MCF 10A (cell line): ENCODE results near the gene PLXNB3. TPM values are rescaled to one million over a fixed set of nuclear protein-coding genes. Genes with fewer than 3 reads are reported as not detected.
A peak's percentile ranks its signal among the peaks of the same experiment; 100 is the strongest.

ENCODE experiments used
- BruUV-seq: library from RNA; stranded (reverse); fragments of 400-500 nt; replicated peaks from 2 replicates; lab custom pipeline; 2021; lab: Mats Ljungman, UMichigan
- CTCF ChIA-PET: fragments of 300-600 bp; sonication (Branson Sonifier 250); formaldehyde crosslinking; extraction: SDS; loops from one replicate; lab custom pipeline; 2021; ENCODE audit warnings: antibody characterized with exemption, inconsistent platforms; lab: Yijun Ruan, JAX
- POLR2A ChIA-PET: fragments of 300-600, 350-650 bp; sonication (Branson Sonifier 250); formaldehyde crosslinking; extraction: SDS; loops from one replicate; lab custom pipeline; 2020; ENCODE audit warnings: antibody characterized with exemption, inconsistent platforms; lab: Yijun Ruan, JAX
- DNase-seq: peaks from one replicate; pipeline ENCODE4 v3.0.0-alpha.2; 2018; ENCODE audit not compliant: unreplicated experiment
- H3K27ac Mint-ChIP-seq: one replicate; pipeline ENCODE4 v1.8.0; 2022; ENCODE audit warnings: mild to moderate bottlenecking, low read depth, mixed read lengths; ENCODE audit not compliant: unreplicated experiment
- H3K27me3 Mint-ChIP-seq: one replicate; pipeline ENCODE4 v1.8.0; 2022; ENCODE audit warnings: mixed read lengths; ENCODE audit not compliant: insufficient read depth, unreplicated experiment
- H3K36me3 Mint-ChIP-seq: one replicate; pipeline ENCODE4 v1.8.0; 2022; ENCODE audit warnings: mild to moderate bottlenecking, moderate library complexity, mixed read lengths; ENCODE audit not compliant: insufficient read depth, unreplicated experiment
- H3K4me1 Mint-ChIP-seq: one replicate; pipeline ENCODE4 v1.8.0; 2022; ENCODE audit warnings: mixed read lengths; ENCODE audit not compliant: insufficient read depth, unreplicated experiment
- H3K4me3 Mint-ChIP-seq: one replicate; pipeline ENCODE4 v1.8.0; 2022; ENCODE audit warnings: mild to moderate bottlenecking, moderate library complexity, mixed read lengths; ENCODE audit not compliant: unreplicated experiment
- H3K9me3 Mint-ChIP-seq: one replicate; pipeline ENCODE4 v1.8.0; 2022; ENCODE audit warnings: mixed read lengths; ENCODE audit not compliant: unreplicated experiment
- intact Hi-C: fragments of 100-400 bp; cut with micrococcal nuclease; formaldehyde crosslinking; loops from 2 replicates; pipeline ENCODE4 v1.14.1; 2022
- total RNA-seq: library from RNA; stranded (reverse); gene quantifications from 2 replicates; pipeline ENCODE4 v1.2.3, GENCODE V29; 2022
- TF ChIP-seq, protein P1 (sequence below): fragments of 200-600 bp; IDR thresholded peaks from one replicate; pipeline ENCODE4 v1.8.0; 2022; ENCODE audit warnings: antibody characterized with exemption, mild to moderate bottlenecking; ENCODE audit not compliant: unreplicated experiment

The PLXNB3 gene
- total RNA-seq, 1 experiment from 2014 or later = 7.2 TPM

DNA sequence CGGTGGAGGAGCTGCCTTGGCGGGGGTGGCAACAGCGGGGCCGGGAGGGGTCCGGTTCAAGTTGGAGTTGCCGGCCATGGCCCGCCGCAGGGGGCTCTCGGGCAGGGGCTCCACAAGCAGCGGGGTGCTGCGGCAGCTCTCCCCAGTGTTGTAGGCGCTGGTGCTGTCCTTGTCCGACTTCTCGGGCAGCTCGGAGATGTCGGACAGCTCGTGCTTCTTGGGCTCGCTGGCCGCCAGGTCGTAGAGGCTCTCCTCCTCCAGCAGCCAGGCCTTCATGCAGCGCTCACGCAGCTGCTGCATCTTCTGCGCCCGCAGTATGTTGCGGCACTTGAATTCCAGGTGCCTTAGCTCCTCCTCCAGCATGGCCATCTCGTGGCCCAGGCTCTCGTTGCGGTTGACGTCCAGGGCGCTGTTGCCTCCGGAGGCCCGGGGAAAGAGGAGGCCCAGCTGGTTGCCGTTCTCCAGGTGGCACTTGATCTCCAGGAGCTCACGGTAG is 40.1 kb downstream of the PLXNB3 start:
- intact Hi-C loops = no loop called here
- H3K36me3 Mint-ChIP-seq = peaks cover 4% of the 10 kb centered on the region
- no peak for DNase-seq
- peaks cover 8% of the 10 kb centered on the region for H3K9me3 Mint-ChIP-seq
- H3K27ac Mint-ChIP-seq = no peak overlapping the region
- TF ChIP-seq, protein P1, sequence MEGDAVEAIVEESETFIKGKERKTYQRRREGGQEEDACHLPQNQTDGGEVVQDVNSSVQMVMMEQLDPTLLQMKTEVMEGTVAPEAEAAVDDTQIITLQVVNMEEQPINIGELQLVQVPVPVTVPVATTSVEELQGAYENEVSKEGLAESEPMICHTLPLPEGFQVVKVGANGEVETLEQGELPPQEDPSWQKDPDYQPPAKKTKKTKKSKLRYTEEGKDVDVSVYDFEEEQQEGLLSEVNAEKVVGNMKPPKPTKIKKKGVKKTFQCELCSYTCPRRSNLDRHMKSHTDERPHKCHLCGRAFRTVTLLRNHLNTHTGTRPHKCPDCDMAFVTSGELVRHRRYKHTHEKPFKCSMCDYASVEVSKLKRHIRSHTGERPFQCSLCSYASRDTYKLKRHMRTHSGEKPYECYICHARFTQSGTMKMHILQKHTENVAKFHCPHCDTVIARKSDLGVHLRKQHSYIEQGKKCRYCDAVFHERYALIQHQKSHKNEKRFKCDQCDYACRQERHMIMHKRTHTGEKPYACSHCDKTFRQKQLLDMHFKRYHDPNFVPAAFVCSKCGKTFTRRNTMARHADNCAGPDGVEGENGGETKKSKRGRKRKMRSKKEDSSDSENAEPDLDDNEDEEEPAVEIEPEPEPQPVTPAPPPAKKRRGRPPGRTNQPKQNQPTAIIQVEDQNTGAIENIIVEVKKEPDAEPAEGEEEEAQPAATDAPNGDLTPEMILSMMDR = no peak
- H3K27me3 Mint-ChIP-seq = no peaks in the 10 kb centered on the region
- no TSS peak for BruUV-seq
- CTCF ChIA-PET = interaction anchor here (0.7 kb wide), 1 partner anchor 156 kb away, joined by 4 read pairs; no protein-coding TSS in a partner anchor
- no peak overlapping the region for H3K4me3 Mint-ChIP-seq
- H3K4me1 Mint-ChIP-seq = no peaks in the 10 kb centered on the region
- POLR2A ChIA-PET = interaction anchor here (0.7 kb wide), 1 partner anchor 230 kb away, joined by 3 read pairs; no protein-coding TSS in a partner anchor

DNA sequence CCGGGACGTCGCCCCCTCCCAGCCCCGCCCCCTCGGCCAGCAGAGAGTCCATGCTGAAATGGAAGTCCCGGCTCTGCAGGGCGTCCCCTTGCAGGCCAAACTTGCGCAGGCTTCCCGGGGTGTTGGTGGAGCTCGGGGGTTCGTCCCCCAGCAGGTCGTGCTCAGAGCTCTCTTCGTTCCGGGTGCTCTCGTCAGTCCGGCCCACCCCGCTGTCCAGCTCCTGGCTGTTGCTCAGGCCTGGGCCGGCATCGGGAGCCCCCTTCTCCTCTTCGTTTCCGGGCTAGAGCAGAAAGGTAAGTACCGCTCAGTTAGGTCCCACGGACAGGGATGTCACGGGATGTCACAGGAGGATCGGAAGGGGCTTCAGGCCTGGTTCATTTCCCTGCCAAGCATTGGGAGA is 40.6 kb downstream of the PLXNB3 start:
- Mint-ChIP-seq H3K27ac (no peak overlapping the region), H3K36me3 (no peaks in the 10 kb centered on the region), H3K9me3 (peaks cover 8% of the 10 kb centered on the region), H3K4me3 (no peak overlapping the region), H3K4me1 (no peaks in the 10 kb centered on the region), H3K27me3 (no peaks in the 10 kb centered on the region)
- TF ChIP-seq, protein P1 = no peak
- intact Hi-C loops = no loop called here
- ChIA-PET POLR2A (interaction anchor here (0.7 kb wide), 1 partner anchor 230 kb away, joined by 3 read pairs; no protein-coding TSS in a partner anchor), CTCF (no interaction called here)
- no peak for DNase-seq
- no TSS peak for BruUV-seq

GRCh38 chrX:153805436-153805835 is 41.4 kb downstream of the PLXNB3 start:
- intact Hi-C loops = no loop called here

DNA sequence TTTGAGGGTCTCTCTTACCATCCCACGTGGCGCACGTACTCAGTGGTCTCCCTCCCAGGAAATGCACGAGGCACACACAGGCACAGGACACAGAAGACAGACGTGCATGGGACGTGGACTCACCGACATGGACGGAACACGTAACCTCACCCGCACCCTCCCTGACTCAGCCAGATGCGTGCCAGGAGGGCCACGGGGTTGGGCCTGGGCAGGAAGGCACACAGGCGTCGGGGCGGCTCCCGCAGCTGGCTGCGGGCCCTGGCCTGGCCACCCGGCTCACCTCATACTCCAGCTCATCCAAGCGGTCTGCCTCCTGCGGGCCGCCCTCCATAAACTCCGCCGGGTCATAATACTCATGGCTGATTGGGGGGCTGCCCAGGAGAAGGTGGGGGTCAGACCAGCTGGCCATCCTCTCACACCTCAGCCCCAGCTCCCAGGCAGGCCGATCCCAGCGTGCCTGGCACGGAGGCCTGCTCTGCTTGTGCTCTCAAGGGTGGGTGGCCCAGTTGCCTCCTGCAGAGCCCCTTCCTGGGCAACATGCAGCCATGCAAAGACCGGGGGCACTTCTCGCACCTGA is 43.0 kb downstream of the PLXNB3 start:
- Mint-ChIP-seq H3K27ac (no peak overlapping the region), H3K9me3 (peaks cover 8% of the 10 kb centered on the region), H3K27me3 (peaks cover 3% of the 10 kb centered on the region), H3K4me3 (no peak overlapping the region), H3K4me1 (no peaks in the 10 kb centered on the region), H3K36me3 (no peaks in the 10 kb centered on the region)
- ChIA-PET POLR2A (interaction anchor here (1.4 to 1.6 kb wide), 2 partner anchors 14 to 121 kb away, joined by 5 to 8 read pairs; no protein-coding TSS in a partner anchor), CTCF (no interaction called here)
- DNase-seq = peak; percentile 30
- TF ChIP-seq, protein P1 = no peak
- no TSS peak for BruUV-seq
- intact Hi-C loops = no loop called here

More at GRCh38 chrX:153805436-153805835, 41.4 kb downstream of the PLXNB3 start:
- Mint-ChIP-seq H3K27me3 (no peaks in the 10 kb centered on the region), H3K4me3 (no peak overlapping the region), H3K4me1 (no peaks in the 10 kb centered on the region), H3K36me3 (no peaks in the 10 kb centered on the region), H3K27ac (no peak overlapping the region), H3K9me3 (peaks cover 8% of the 10 kb centered on the region)
- no peak for DNase-seq
- ChIA-PET POLR2A (interaction anchor here (0.6 to 1.6 kb wide), 2 partner anchors 12 to 165 kb away, joined by 3 to 8 read pairs; no protein-coding TSS in a partner anchor), CTCF (interaction anchor here (1.0 kb wide), 1 partner anchor 117 kb away, joined by 3 read pairs; no protein-coding TSS in a partner anchor)
- no TSS peak for BruUV-seq
- TF ChIP-seq, protein P1 = no peak
